ENCODE results near the gene ANKRD42.

ANKRD42 gene

DNA sequence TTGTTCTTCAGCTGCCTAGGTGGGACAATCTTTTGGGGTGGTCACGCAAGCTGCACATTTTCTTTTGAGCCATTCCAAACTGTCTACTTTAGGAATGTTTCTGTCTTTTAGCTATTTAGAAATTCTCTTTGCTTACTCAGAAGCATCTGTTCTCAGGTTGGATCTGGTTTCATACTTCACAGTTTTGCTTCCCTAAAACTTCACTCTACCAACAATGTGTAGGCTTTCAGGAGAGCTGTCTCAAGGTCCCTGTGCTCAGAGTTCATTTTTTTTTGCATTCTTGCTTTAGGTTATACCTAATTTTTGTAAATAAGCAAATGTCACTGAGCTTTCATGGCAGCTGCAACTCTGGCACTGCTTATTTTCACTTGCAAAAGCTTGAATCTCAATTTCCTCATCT is 55.9 kb downstream of the ANKRD42 start:
- no peaks in the 10 kb centered on the region for H3K27me3 ChIP-seq (ENCODE audit: insufficient read depth, poor library complexity, severe bottlenecking)
- no peak for DNase-seq (ENCODE audit: low read depth in 1 of 2, low spot score in 1 of 2)
- no peak overlapping the region for H3K27ac ChIP-seq (replicated peaks)
- TF ChIP-seq POLR2AphosphoS5 (IDR thresholded peaks at IDR 0.05; ENCODE audit: low read depth) (no peak), GABPA (IDR thresholded peaks at IDR 0.05; ENCODE audit: low read depth) (no peak), SPI1 (IDR thresholded peaks at IDR 0.05; ENCODE audit: borderline replicate concordance, low read depth) (no peak)
- TF ChIP-seq, protein P1, sequence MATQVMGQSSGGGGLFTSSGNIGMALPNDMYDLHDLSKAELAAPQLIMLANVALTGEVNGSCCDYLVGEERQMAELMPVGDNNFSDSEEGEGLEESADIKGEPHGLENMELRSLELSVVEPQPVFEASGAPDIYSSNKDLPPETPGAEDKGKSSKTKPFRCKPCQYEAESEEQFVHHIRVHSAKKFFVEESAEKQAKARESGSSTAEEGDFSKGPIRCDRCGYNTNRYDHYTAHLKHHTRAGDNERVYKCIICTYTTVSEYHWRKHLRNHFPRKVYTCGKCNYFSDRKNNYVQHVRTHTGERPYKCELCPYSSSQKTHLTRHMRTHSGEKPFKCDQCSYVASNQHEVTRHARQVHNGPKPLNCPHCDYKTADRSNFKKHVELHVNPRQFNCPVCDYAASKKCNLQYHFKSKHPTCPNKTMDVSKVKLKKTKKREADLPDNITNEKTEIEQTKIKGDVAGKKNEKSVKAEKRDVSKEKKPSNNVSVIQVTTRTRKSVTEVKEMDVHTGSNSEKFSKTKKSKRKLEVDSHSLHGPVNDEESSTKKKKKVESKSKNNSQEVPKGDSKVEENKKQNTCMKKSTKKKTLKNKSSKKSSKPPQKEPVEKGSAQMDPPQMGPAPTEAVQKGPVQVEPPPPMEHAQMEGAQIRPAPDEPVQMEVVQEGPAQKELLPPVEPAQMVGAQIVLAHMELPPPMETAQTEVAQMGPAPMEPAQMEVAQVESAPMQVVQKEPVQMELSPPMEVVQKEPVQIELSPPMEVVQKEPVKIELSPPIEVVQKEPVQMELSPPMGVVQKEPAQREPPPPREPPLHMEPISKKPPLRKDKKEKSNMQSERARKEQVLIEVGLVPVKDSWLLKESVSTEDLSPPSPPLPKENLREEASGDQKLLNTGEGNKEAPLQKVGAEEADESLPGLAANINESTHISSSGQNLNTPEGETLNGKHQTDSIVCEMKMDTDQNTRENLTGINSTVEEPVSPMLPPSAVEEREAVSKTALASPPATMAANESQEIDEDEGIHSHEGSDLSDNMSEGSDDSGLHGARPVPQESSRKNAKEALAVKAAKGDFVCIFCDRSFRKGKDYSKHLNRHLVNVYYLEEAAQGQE (IDR thresholded peaks at IDR 0.05; ENCODE audit: insufficient replicate concordance, low read depth): no peak
- TF ChIP-seq, protein P2, sequence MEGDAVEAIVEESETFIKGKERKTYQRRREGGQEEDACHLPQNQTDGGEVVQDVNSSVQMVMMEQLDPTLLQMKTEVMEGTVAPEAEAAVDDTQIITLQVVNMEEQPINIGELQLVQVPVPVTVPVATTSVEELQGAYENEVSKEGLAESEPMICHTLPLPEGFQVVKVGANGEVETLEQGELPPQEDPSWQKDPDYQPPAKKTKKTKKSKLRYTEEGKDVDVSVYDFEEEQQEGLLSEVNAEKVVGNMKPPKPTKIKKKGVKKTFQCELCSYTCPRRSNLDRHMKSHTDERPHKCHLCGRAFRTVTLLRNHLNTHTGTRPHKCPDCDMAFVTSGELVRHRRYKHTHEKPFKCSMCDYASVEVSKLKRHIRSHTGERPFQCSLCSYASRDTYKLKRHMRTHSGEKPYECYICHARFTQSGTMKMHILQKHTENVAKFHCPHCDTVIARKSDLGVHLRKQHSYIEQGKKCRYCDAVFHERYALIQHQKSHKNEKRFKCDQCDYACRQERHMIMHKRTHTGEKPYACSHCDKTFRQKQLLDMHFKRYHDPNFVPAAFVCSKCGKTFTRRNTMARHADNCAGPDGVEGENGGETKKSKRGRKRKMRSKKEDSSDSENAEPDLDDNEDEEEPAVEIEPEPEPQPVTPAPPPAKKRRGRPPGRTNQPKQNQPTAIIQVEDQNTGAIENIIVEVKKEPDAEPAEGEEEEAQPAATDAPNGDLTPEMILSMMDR (IDR thresholded peaks at IDR 0.05; ENCODE audit: insufficient read depth, low read length): no peak
- H3K4me3 ChIP-seq (replicated peaks; ENCODE audit: insufficient read depth, low read length): no peak overlapping the region

DNA sequence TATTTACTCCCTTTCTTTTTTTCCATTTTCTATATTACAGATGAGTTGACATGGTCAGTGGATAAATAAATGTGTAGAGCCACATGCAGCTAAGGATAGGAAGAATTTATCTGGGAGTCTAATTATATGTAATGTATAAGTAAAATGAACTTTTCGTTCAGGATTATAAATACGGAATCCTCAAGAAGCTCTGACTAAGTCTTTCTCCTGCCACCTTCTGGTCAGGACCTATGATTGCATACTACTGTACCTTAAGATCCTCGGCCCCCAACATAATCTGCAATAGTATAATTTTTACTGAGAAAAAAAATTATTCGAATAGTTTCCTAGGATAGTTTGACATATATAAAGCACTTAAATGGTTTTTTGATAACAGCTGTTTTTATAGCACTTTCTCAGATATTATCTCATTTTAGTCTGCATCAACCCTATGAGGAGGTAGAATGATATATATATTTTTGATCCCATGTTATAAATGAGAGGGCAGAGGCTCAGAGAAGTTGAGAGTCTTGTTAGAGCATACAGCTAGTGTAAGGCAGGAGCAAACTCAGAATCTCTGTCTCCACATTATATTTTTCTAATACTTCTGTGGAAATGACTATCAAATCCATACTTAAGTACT is 56.6 kb downstream of the ANKRD42 start:
- DNase-seq (ENCODE audit: low read depth in 1 of 2, low spot score in 1 of 2): peak; percentile 8 to 11
- H3K27ac ChIP-seq (replicated peaks): no peak overlapping the region
- TF ChIP-seq SPI1 (IDR thresholded peaks at IDR 0.05; ENCODE audit: borderline replicate concordance, low read depth): no peak
- TF ChIP-seq GABPA (IDR thresholded peaks at IDR 0.05; ENCODE audit: low read depth): no peak
- TF ChIP-seq, protein P2 (IDR thresholded peaks at IDR 0.05; ENCODE audit: insufficient read depth, low read length): peak; percentile 48
- no peaks in the 10 kb centered on the region for H3K27me3 ChIP-seq (ENCODE audit: insufficient read depth, poor library complexity, severe bottlenecking)
- H3K4me3 ChIP-seq (replicated peaks; ENCODE audit: insufficient read depth, low read length): no peak overlapping the region

DNA sequence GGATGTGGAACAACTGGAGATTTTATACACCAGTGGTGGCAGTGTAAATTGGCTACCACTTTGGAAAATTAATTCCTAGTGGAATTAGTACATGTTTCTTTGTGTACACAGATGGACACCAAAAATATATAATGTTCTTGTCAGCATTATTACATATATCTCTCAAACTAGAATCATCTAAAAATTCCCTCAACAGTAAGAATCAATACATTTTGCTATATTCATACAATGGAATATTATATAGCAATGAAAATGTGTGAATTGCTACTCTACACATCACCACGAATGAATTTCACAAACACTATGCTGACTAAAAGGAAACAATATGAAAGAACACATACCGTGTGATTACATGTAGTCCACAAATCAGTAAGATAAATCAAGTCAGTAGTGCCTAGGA is 58.8 kb downstream of the ANKRD42 start:
- no peaks in the 10 kb centered on the region for H3K27me3 ChIP-seq (ENCODE audit: insufficient read depth, poor library complexity, severe bottlenecking)
- no peak for DNase-seq (ENCODE audit: low read depth in 1 of 2, low spot score in 1 of 2)
- H3K4me3 ChIP-seq (replicated peaks; ENCODE audit: insufficient read depth, low read length): no peak overlapping the region
- TF ChIP-seq, protein P1 (IDR thresholded peaks at IDR 0.05; ENCODE audit: insufficient replicate concordance, low read depth): no peak
- TF ChIP-seq GABPA (IDR thresholded peaks at IDR 0.05; ENCODE audit: low read depth): no peak
- no peak for TF ChIP-seq SPI1 (IDR thresholded peaks at IDR 0.05; ENCODE audit: borderline replicate concordance, low read depth)
- TF ChIP-seq, protein P2 (IDR thresholded peaks at IDR 0.05; ENCODE audit: insufficient read depth, low read length): no peak
- no peak for TF ChIP-seq POLR2AphosphoS5 (IDR thresholded peaks at IDR 0.05; ENCODE audit: low read depth)
- no peak overlapping the region for H3K27ac ChIP-seq (replicated peaks)

DNA sequence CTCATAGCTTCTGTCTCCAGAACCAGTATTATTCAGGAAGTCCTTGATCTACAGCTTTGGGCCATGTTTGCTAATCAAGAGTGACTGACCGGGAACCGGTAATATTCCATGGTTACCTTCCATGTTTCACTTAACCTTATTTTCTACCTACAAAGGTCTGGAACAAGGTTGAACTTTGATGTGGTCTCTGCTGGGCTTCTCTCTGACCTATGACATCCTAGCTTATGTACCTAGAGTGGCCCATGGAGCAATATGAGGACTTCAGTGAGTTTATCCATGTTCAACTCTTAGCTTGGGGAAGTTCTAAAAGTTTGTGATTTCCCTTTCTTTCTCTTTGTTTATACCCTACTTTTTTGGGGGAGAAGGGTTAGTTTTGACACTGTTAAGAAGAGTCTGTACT is 59.4 kb downstream of the ANKRD42 start:
- no peak for DNase-seq (ENCODE audit: low read depth in 1 of 2, low spot score in 1 of 2)
- no peaks in the 10 kb centered on the region for H3K27me3 ChIP-seq (ENCODE audit: insufficient read depth, poor library complexity, severe bottlenecking)
- no peak overlapping the region for H3K4me3 ChIP-seq (replicated peaks; ENCODE audit: insufficient read depth, low read length)
- no peak overlapping the region for H3K27ac ChIP-seq (replicated peaks)
- TF ChIP-seq POLR2AphosphoS5 (IDR thresholded peaks at IDR 0.05; ENCODE audit: low read depth): no peak
